GM21576 (cell line): Measurements from ENCODE around the gene ATP11A.

Experiments
- ATAC-seq: cut with Tn5 transposase; IDR thresholded peaks from one replicate; pipeline ENCODE4 v1.9.1; 2021; ENCODE audit warnings: mild to moderate bottlenecking, moderate library complexity; ENCODE audit not compliant: unreplicated experiment

ATP11A gene

GRCh38 chr13:112738606-112739005 lies 48.8 kb downstream of the ATP11A start:
- no peak for ATAC-seq

DNA sequence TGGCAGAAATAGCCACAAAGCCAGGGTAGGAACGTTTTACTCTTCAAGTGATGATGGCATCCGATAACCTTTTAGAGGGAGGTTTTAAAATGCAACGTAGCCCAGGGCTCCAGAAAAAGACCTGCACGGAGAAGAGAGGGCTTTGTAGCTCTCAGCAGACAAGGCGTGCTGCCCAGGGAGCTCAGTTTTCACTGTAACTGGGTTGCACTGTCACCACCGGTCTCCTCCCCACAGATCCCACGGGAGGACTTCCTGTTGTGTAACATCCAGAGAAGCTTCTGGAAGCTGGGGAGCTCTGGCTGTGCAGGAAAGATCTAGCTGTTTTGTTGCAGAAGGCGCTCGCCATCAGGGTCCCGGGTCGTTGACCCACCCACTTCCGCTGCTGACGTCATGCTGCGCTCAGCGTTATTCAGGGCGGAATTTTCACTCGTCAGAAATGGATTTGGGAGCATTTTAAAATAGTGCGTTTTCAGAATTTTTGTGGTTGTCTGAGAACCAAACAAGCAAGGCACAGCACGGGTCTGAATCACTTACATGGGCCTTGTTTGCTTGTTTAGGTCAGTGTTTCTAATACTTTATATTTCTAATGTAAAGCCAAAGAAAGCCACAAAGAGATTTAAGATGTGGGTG lies 50.8 kb downstream of the ATP11A start:
- no peak for ATAC-seq

- ATAC-seq = no peak
Measured at GRCh38 chr13:112741185-112741755, 51.4 kb downstream of the ATP11A start.

DNA sequence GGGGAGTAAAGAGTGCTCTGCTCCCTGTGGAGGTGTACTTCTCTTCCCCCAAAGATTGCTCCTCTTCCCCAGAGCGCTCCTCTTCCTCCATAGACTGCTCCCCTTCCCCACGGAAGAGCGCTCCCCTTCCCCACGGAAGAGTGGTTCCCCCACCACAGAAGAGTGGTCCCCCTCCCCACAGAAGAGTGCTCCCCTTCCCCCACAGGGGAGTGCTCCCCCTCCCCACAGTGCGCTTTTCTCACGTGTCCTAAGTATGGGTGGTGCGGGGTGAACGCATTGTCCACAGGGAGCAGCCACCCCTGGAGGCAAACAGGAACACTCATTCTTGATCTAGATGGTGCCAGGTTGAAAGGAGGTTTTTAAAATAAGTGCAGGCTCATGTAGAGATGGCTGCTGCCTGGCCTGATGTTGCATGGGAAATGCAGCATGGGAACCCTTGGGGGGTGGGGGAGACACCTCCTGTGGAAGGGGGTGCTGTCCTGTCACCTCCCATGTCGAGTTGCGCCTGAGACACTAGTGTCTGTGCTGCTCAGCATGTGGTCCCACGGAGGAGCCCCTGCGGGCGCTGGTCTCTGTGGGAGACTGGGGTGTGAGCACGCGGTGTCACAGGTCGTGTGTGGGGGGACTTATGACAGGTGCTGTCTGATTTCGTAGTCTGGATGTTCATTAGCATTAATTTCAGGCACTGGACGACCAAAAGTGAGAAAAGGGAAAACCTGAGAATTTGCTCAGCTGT lies 52.2 kb downstream of the ATP11A start:
- ATAC-seq = no peak

DNA sequence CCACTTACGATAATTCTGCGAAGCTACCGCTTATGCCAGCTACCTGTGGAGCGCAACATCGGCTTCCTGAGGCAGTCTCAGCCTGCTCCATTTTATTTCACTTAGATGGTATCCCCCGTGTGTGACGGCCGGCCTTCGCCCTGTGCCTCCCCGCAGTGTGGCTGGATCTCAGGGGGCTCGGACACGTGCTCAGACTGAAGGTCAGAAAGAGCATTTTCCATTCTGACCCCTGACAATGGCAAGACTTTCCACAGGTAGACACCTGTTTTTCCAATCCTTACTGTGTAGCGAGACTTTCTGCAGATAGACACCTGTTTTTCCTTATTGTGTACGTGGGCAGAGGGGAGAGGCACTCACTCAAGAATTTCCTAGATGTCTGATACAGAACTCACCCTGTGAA lies 52.7 kb downstream of the ATP11A start:
- no peak for ATAC-seq

DNA sequence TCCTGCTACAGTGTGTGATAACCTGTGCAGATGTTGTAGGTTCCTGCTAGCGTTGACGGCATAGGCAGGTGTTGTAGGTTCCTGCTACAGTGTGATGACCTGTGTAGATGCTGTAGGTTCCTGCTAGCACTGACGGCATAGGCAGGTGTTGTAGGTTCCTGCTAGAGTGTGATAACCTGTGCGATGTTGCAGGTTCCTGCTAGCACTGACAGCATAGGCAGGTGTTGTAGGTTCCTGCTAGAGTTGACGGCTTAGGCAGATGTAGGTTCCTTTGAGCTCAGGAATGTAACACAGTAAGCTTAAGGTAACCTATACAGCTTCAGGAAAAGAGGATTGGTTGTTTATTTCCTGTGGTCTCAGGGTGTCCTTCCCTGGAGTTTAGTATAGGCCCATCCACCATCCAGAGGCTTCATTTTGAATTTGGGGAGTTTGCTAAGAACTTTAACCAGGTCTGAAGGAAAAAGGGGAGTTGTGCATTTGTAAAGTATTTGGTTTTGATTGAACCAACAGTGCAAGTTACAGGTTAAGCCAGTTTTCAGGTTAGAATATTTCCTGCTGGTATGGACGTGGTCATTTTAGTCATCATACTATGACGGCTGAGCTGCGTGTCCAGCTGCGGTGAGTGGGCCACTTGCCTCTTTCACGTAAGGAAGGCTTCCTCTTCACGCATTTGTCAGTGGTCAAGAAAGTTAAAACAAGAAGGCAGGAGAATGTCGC lies 53.8 kb downstream of the ATP11A start:
- no peak for ATAC-seq

DNA sequence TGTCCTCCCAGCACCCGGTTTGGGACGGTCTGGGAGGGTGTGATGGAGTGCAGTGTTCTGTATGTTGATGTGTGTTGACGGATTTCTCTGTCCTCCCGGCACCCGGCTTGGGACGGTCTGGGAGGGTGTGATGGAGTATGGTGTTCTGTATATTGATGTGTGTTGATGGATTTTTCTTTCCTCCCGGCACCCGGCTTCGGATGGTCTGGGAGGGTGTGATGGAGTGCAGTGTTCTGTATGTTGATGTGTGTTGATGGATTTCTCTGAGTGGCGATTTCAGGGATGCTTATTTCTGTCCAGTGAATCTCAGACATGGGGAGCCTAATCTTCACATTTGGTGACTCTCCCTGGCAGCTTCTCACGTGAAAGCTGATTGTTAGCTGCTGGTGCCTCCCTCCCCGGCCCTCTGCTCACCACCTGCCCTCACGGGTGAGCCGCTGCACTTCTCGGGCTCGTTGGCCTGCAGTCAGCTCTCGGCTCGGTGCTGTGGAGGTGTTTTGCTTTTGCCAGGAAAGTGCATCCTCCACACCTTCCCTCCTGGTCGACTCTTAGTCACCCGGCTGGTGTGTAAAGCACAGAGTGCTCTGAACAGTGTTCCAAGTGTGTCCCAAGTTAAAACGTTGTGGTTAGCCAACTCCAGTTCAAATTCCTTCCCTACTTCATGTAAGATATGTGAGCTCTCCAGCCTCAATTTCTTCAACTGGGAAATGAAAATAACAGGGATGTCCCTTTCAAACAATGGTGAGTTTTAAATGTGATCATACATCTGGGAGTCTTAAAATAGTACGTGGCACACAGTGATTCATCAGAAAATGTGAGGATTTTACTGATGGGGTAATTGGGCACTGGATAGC lies 54.6 kb downstream of the ATP11A start:
- ATAC-seq = no peak

GRCh38 chr13:112746044-112746443 lies 56.2 kb downstream of the ATP11A start:
- no peak for ATAC-seq

GRCh38 chr13:112747256-112747655 lies 57.4 kb downstream of the ATP11A start:
- no peak for ATAC-seq

GRCh38 chr13:112748947-112749735 lies 59.3 kb downstream of the ATP11A start:
- no peak for ATAC-seq

DNA sequence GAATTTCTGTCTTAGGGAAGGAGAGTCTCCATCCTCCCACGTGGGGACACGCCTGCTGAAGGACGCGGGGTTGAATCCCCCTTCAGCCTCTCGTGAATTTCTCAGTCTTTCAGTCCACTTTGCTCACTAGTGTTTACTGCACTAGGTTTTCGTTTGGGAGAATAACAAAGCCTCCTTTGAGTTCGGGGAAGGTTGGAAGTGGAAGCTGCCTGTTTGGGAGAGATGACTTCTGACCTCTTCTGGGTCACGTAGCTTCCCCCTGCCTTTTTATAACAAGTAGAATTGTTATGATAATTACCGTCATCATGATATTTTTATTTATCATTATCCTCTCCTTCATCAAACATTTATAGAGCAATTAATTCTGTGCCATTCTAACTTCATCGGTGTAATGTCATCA lies 60.7 kb downstream of the ATP11A start:
- ATAC-seq = no peak

DNA sequence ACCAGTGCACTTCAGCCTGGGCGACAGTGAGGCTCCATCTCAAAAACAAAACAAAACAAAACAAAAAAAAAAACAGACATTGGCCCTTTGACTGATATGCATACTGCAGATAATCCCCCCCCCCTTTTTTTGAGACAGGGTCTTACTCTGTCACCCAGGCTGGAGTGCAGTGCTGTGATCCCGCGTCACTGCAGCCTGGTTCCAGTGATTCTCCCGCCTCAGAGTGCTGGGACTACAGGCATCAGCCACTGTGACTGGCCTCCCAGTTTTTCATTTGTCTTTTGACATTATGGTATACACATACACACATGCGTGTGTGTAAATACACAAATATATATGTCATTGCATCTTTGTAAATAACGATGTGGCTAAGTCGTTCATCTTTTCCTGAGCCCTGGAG lies 61.8 kb downstream of the ATP11A start:
- ATAC-seq = no peak

DNA sequence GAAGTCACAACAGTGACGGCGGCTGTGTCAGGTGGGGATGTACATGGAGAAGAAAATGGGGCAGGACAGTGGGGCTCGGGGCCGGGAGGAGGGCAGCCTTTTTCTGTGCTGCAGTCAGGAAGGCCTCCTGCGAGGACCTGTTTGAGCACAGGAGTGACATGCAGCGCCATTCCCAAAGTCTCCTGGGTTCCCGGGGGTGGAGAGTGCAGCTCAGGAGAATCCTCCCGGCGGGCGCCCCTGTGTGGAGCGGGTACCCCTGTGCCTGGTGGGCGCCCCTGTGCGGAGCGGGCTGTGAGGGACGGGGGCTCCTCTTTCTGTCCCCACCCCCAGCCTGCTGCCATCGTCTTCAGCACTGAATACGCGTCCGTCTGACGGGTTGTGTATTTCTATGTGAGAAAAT lies 62.4 kb downstream of the ATP11A start:
- no peak for ATAC-seq

- no peak for ATAC-seq
Measured at GRCh38 chr13:112752711-112753541, 63.1 kb downstream of the ATP11A start.

DNA sequence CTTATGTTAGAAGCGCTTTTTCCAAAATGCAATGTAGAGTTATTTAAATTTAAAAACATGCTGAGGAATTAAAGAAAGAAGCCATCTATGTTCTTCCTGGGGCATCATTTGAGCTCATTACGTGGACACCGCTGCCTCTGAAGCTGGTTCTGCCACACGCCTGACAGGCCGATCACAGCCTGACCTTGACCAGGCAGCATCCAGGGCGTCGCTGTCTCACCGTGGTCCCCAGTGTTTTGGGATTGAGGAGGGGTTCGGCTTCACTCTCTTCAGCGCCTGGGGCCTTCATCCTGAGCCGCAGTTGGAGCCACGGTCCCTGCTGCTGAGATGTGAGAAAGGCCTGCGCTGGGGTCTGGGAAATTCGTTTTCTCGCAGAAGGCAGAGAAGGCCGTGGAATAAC lies 64.0 kb downstream of the ATP11A start:
- ATAC-seq = no peak

DNA sequence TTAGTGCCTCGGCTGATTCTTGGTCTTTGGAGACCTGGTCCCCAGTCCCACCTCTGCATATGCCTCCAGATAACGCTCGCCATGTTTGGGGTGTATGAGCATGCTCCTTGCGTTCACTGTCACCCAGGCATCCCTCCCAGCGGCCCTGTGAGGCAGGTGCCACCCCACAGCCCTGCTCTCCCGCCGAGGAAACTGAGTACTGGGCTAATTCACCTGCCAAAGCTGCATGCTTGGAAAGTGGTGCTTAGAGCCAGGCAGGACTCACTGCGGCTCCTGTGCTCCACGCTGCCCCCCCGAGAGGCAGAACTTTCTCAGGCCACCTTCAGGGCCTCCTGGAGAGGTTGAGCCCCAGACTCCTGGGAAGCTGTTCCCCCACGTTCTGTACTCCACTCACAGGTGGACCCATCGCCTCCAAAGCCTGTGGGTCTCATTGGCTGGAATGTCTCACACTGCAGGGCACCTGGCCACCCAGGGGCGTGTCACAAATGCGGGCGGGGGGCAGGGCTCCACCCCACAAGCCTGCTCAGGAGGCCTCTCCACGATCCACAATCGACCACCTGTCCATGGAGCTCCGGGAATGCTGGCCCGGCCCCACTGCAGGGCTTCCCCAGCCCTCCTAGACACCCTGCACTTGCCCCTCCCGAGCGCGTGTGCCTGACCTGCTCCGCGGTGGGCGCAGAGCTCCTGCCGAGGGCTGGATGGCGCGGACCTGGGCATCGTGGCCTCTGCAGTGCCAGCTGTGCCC lies 64.6 kb downstream of the ATP11A start:
- no peak for ATAC-seq

DNA sequence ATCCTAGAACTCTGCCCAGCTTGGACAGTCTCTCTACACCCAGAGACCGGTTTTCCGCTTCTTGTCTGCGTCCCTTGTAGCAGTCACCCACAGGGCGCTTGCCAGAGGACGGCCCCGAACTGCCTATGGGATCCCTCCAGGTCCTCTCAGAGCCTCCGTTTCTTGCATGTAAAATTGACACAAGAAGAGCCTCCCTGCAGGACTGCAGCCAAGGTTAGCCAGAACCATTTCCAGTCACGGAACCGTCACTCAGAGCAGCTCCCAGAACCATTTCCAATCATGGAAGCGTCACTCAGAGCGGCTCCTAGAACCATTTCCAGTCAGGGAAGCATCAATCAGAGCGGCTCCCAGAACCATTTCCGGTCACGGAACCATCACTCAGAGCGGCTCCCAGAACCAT lies 65.5 kb downstream of the ATP11A start:
- no peak for ATAC-seq

DNA sequence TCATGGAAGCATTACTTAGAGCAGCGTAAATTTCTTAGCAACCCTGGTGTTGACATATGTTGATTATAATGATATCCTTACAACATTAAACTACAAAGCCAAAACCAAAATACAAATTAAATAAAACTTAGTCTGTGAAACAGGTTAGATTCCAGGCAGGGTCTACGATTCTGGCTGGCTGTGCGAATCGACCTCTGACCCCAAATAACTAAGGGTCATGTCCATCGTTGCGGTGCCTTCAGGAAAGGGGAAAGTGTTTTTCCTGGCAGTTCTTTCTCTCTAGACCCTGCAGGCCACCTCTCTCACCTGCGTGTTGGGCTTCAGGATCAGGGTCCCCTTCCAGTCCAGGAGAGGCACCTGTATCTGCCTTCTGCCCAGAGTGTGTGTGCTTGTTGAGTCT lies 66.2 kb downstream of the ATP11A start:
- ATAC-seq = no peak
